NCI-H510A (cell line): ENCODE results near the gene ZNF577.
"Not testable (repeated sequence)": the region's sequence is repeated elsewhere in the genome, so short reads cannot be mapped to it uniquely, and the experiment has no call there.

ENCODE experiments used
- DNase-seq: peaks from one replicate; lab custom pipeline; 2025; lab: John Stamatoyannopoulos, UW

The ZNF577 gene

GRCh38 chr19:51887522-51888498, at the start of gene ZNF577:
TSS of gene ZNF577 (minus strand) at chr19:51887951. CDS start at chr19:51880382, 7,569 bp downstream.
- DNase-seq, result no peak

- DNase-seq, result no peak
Measured at GRCh38 chr19:51931921-51932320, 44.2 kb upstream of the ZNF577 start.

- no peak for DNase-seq
Measured at GRCh38 chr19:51927859-51928258, 40.1 kb upstream of the ZNF577 start.

GRCh38 chr19:51926784-51927741, 39.3 kb upstream of the ZNF577 start, which contains the start of gene ZNF613:
TSS of gene ZNF613 (plus strand) at chr19:51927472. CDS start at chr19:51936221, 8,749 bp downstream.
- DNase-seq, result peak; percentile 93

- DNase-seq, result no peak
Measured at GRCh38 chr19:51926426-51926783, 38.7 kb upstream of the ZNF577 start.

- no peak for DNase-seq
Measured at GRCh38 chr19:51921949-51922348, 34.2 kb upstream of the ZNF577 start.

- DNase-seq, result no peak
Measured at GRCh38 chr19:51919606-51920005, 31.9 kb upstream of the ZNF577 start.

- DNase-seq, result no peak
Measured at GRCh38 chr19:51916167-51916566, 28.4 kb upstream of the ZNF577 start.

GRCh38 chr19:51915324-51915867, 27.6 kb upstream of the ZNF577 start:
- no peak for DNase-seq

GRCh38 chr19:51907981-51908380, 20.2 kb upstream of the ZNF577 start:
- DNase-seq, result not testable (repeated sequence)

GRCh38 chr19:51906108-51906507, 18.4 kb upstream of the ZNF577 start:
- not testable (repeated sequence) for DNase-seq

- not testable (repeated sequence) for DNase-seq
Measured at GRCh38 chr19:51905639-51906038, 17.9 kb upstream of the ZNF577 start.

- DNase-seq, result no peak
Measured at GRCh38 chr19:51905206-51905605, 17.5 kb upstream of the ZNF577 start.

GRCh38 chr19:51904331-51905165, 16.8 kb upstream of the ZNF577 start, which contains the start of gene ZNF649:
TSS of gene ZNF649 (minus strand) at chr19:51905017. CDS start at chr19:51900107, 4,910 bp downstream.
- peak; percentile 72 for DNase-seq

GRCh38 chr19:51903192-51903591, 15.4 kb upstream of the ZNF577 start:
- DNase-seq, result no peak

- no peak for DNase-seq
Measured at GRCh38 chr19:51901860-51902259, 14.1 kb upstream of the ZNF577 start.

- no peak for DNase-seq
Measured at GRCh38 chr19:51891193-51891747, 3.5 kb upstream of the ZNF577 start.

GRCh38 chr19:51889934-51890333, 2.2 kb upstream of the ZNF577 start:
- no peak for DNase-seq

- DNase-seq, result no peak
Measured at GRCh38 chr19:51884713-51885112, 3.0 kb downstream of the ZNF577 start.

GRCh38 chr19:51882518-51882917, 5.2 kb downstream of the ZNF577 start:
- no peak for DNase-seq

GRCh38 chr19:51873097-51873496, 14.7 kb downstream of the ZNF577 start:
- DNase-seq, result no peak
